ENCODE data around the gene LRRC8D. TPM values are rescaled to one million over a fixed set of nuclear protein-coding genes. Genes with fewer than 3 reads are reported as not detected.

LRRC8D gene
- total and polyA plus RNA-seq, 9 donors, result 5.0 to 14.1 (median 8.8) TPM

- WGBS, 3 donors, result 87 to 91% (median 88%) methylated on average over 4 of the region's 4 CpGs
- TF ChIP-seq EP300 (IDR thresholded peaks at IDR 0.05) (no peak), POLR2A (IDR thresholded peaks at IDR 0.05) (no peak)
- TF ChIP-seq, protein P1, sequence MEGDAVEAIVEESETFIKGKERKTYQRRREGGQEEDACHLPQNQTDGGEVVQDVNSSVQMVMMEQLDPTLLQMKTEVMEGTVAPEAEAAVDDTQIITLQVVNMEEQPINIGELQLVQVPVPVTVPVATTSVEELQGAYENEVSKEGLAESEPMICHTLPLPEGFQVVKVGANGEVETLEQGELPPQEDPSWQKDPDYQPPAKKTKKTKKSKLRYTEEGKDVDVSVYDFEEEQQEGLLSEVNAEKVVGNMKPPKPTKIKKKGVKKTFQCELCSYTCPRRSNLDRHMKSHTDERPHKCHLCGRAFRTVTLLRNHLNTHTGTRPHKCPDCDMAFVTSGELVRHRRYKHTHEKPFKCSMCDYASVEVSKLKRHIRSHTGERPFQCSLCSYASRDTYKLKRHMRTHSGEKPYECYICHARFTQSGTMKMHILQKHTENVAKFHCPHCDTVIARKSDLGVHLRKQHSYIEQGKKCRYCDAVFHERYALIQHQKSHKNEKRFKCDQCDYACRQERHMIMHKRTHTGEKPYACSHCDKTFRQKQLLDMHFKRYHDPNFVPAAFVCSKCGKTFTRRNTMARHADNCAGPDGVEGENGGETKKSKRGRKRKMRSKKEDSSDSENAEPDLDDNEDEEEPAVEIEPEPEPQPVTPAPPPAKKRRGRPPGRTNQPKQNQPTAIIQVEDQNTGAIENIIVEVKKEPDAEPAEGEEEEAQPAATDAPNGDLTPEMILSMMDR (IDR thresholded peaks at IDR 0.05), result no peak
- H3K9me3 ChIP-seq, result no peaks in the 10 kb centered on the region
- DNase-seq, result no peak
- no peak overlapping the region for H3K4me3 ChIP-seq
- intact Hi-C loops (cut with DNase I), result no loop called here
- H3K27ac ChIP-seq, result no peak overlapping the region
- H3K27me3 ChIP-seq, result no peaks in the 10 kb centered on the region
- H3K4me1 ChIP-seq (ENCODE audit: insufficient read depth), result no peaks in the 10 kb centered on the region
- no peaks in the 10 kb centered on the region for H3K36me3 ChIP-seq
Observed at GRCh38 chr1:89799495-89799894, 21.3 kb upstream of the LRRC8D start.

DNA sequence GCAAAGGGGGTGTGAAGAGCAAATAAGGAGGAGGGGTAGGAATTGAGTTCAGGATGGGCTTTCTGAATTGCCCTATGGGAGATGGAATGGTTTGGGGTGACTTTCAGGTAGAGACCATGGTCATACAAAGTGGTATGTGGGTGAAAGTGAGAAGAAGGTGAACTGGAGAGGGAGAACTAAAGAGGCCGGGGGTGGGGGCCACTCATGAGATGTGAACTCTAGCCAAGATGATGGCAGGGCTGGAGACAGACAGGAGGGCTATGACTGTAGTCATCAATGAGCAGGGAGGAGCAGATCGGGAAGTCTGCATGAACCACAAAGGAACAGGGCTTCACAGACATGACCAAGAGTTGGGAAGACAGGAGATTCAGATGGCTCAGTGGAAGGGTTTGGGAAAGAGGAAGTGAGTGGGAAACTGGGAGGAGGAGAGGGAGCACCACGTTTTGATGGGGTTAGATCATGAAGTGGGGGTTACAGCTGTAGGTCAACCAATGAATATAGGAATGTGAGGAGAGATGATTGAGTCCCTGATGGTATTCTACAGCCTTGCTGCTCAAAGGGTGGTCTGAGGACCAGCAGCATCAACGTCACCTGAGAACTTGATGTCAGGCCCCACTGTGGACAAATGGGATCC is 20.7 kb upstream of the LRRC8D start:
- Histone ChIP-seq H3K4me1 (ENCODE audit: insufficient read depth) (no peaks in the 10 kb centered on the region), H3K36me3 (no peaks in the 10 kb centered on the region), H3K27me3 (no peaks in the 10 kb centered on the region), H3K4me3 (no peak overlapping the region), H3K9me3 (no peaks in the 10 kb centered on the region), H3K27ac (no peak overlapping the region)
- TF ChIP-seq, protein P1 (IDR thresholded peaks at IDR 0.05), result no peak
- TF ChIP-seq EP300 (IDR thresholded peaks at IDR 0.05) (no peak), POLR2A (IDR thresholded peaks at IDR 0.05) (no peak)
- intact Hi-C loops (cut with DNase I), result loop anchor here in 1 of 4 donors (5.0 kb wide), 1 partner anchor 187 kb away; no protein-coding TSS in a partner anchor
- no peak for DNase-seq
- 79 to 86% (median 84%) methylated on average over 4 of the region's 4 CpGs for WGBS, 3 donors

DNA sequence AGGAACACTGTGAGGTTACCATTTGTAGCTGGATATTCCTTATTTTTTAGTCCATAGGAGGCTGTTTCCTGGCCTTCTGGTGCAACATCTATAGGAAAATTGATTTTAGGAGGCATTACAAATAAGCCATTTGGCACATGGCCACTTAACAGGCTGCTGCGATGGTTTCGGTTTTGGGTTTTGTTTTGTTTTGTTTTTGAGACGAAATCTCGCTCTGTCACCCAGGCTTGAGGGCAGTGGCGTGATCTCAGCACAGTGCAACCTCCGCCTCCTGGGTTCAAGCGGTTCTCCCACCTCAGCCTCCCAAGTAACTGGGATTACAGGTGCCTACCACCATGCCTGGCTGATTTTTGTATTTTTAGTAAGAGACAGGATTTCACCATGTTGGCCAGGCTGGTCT is 20.1 kb upstream of the LRRC8D start:
- no peak overlapping the region for H3K4me3 ChIP-seq
- no peaks in the 10 kb centered on the region for H3K4me1 ChIP-seq (ENCODE audit: insufficient read depth)
- no peak overlapping the region for H3K27ac ChIP-seq
- no peaks in the 10 kb centered on the region for H3K27me3 ChIP-seq
- intact Hi-C loops (cut with DNase I), result loop anchor here in 1 of 4 donors (5.0 kb wide), 1 partner anchor 187 kb away; no protein-coding TSS in a partner anchor
- TF ChIP-seq EP300 (IDR thresholded peaks at IDR 0.05), result no peak
- TF ChIP-seq, protein P1 (IDR thresholded peaks at IDR 0.05), result no peak
- TF ChIP-seq POLR2A (IDR thresholded peaks at IDR 0.05), result no peak
- no peak for DNase-seq
- no peaks in the 10 kb centered on the region for H3K9me3 ChIP-seq
- no peaks in the 10 kb centered on the region for H3K36me3 ChIP-seq
- 63 to 85% (median 78%) methylated on average over 7 of the region's 7 CpGs for WGBS, 3 donors

DNA sequence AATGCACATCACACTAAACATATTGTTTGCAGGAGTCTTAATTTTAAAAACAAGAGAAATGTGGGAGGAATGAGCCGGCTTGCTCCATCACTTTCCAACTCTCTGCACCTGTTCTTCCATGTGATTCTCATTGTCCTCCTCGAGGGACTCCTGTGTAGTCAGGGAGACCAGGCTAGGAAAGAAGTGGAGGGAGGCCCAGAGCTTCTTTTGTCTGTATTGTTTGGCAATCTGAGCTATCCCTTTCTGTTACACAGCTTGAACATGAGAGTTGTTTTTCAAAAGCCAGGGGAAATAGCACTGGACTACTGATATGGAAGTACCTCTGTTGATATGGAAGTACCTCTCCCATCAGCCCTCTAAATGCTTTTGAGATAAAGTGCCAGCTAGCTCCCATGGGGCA is 18.8 kb upstream of the LRRC8D start:
- H3K4me1 ChIP-seq (ENCODE audit: insufficient read depth), result no peaks in the 10 kb centered on the region
- no peak overlapping the region for H3K4me3 ChIP-seq
- DNase-seq, result no peak
- no peaks in the 10 kb centered on the region for H3K27me3 ChIP-seq
- H3K27ac ChIP-seq, result no peak overlapping the region
- intact Hi-C loops (cut with DNase I), result loop anchor here in 1 of 4 donors (5.0 kb wide), 1 partner anchor 185 kb away; no protein-coding TSS in a partner anchor
- H3K36me3 ChIP-seq, result no peaks in the 10 kb centered on the region
- TF ChIP-seq EP300 (IDR thresholded peaks at IDR 0.05) (no peak), POLR2A (IDR thresholded peaks at IDR 0.05) (no peak)
- TF ChIP-seq, protein P1 (IDR thresholded peaks at IDR 0.05), result no peak
- 55 to 69% (median 58%) methylated on average over 2 of the region's 2 CpGs for WGBS, 3 donors
- no peaks in the 10 kb centered on the region for H3K9me3 ChIP-seq

Data from ovary (tissue), 9 donors.